ENCODE results near the gene GNAQ. TPM values are rescaled to one million over a fixed set of nuclear protein-coding genes. Genes with fewer than 3 reads are reported as not detected.

GNAQ gene
- polyA plus RNA-seq, 1 of the 3 experiments (the other 2 are of a cell fraction), result 20.9 TPM

DNA sequence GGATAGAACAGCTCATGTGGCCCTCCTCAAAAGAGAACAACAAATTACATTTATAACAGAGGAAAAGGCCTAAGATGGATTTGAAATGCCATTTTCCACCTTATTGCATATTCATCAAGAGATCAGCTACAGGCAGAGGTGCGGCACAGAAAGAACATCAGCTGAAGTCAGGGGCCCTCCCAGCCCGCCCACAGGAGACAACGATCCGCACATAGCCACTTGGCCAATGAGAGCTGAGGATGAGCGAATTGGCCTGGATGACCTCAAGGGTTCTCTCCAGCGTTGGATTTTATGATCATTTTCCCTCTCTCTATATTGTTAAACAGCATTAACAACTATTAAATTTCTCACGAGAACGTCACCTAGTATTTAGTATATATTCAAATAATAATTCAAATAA, 97.6 kb downstream of the GNAQ start:
- Histone ChIP-seq H3K27ac (ENCODE audit: low read depth in 2 of 2, low read length in 1 of 2) (no peak overlapping the region), H3K9me2 (no peaks in the 10 kb centered on the region), H3F3A (replicated peaks; ENCODE audit: insufficient read depth) (no peaks in the 10 kb centered on the region), H3K36me3 (replicated peaks in 1 of 2; ENCODE audit: control insufficient read depth in 1 of 2, insufficient read depth in 2 of 2, low read length in 1 of 2) (no peaks in the 10 kb centered on the region), H3K4me1 (ENCODE audit: control insufficient read depth in 1 of 2, insufficient read depth in 2 of 2, low read depth in 1 of 2, low read length in 1 of 2) (peaks cover 9 to 10% of the 10 kb centered on the region in 2 experiments; a peak in 3 of 4 replicates), H3K9ac (no peak overlapping the region), H3K27me3 (ENCODE audit: insufficient read depth) (no peaks in the 10 kb centered on the region), H2AFZ (ENCODE audit: low read depth) (no peak overlapping the region), H3K9me3 (no peaks in the 10 kb centered on the region), H3K79me2 (ENCODE audit: insufficient read depth) (peaks cover 80% of the 10 kb centered on the region), H4K20me1 (ENCODE audit: insufficient read depth) (peaks cover 26% of the 10 kb centered on the region), H3K4me2 (no peak overlapping the region), H3K4me3 (ENCODE audit: low read depth in 2 of 2, low read length in 1 of 2) (no peak overlapping the region)
- TF ChIP-seq RFX5 (IDR thresholded peaks at IDR 0.05; ENCODE audit: low read length) (no peak), EZH2phosphoT487 (IDR thresholded peaks at IDR 0.05; ENCODE audit: borderline replicate concordance, low read depth) (no peak), NRF1 (IDR thresholded peaks at IDR 0.05; ENCODE audit: low read depth, low read length) (no peak), MXI1 (IDR thresholded peaks at IDR 0.05; ENCODE audit: low read depth, low read length) (no peak), TEAD4 (IDR thresholded peaks at IDR 0.05; ENCODE audit: borderline replicate concordance, insufficient read depth) (no peak), JUND (IDR thresholded peaks at IDR 0.05) (no peak), TCF12 (IDR thresholded peaks at IDR 0.05) (no peak), FOXM1 (IDR thresholded peaks at IDR 0.05; ENCODE audit: low read depth) (no peak), TAF1 (IDR thresholded peaks at IDR 0.05; ENCODE audit: borderline replicate concordance, low read depth, low read length) (no peak), GATA2 (CRISPR knock-in tag; IDR thresholded peaks at IDR 0.05) (no peak), RAD21 (IDR thresholded peaks at IDR 0.05; ENCODE audit: low read length) (no peak), FOXJ3 (CRISPR knock-in tag; IDR thresholded peaks at IDR 0.05) (no peak), SMC3 (IDR thresholded peaks at IDR 0.05; ENCODE audit: low read depth, low read length) (no peak), RXRA (IDR thresholded peaks at IDR 0.05; ENCODE audit: borderline replicate concordance, low read depth) (no peak), SIN3A (IDR thresholded peaks at IDR 0.05; ENCODE audit: borderline replicate concordance, low read depth, low read length) (no peak), CHD2 (IDR thresholded peaks at IDR 0.05; ENCODE audit: low read length, partially characterized antibody) (no peak)
- TF ChIP-seq, protein P1, sequence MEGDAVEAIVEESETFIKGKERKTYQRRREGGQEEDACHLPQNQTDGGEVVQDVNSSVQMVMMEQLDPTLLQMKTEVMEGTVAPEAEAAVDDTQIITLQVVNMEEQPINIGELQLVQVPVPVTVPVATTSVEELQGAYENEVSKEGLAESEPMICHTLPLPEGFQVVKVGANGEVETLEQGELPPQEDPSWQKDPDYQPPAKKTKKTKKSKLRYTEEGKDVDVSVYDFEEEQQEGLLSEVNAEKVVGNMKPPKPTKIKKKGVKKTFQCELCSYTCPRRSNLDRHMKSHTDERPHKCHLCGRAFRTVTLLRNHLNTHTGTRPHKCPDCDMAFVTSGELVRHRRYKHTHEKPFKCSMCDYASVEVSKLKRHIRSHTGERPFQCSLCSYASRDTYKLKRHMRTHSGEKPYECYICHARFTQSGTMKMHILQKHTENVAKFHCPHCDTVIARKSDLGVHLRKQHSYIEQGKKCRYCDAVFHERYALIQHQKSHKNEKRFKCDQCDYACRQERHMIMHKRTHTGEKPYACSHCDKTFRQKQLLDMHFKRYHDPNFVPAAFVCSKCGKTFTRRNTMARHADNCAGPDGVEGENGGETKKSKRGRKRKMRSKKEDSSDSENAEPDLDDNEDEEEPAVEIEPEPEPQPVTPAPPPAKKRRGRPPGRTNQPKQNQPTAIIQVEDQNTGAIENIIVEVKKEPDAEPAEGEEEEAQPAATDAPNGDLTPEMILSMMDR (IDR thresholded peaks at IDR 0.05), result no peak
- TF ChIP-seq, protein P2, sequence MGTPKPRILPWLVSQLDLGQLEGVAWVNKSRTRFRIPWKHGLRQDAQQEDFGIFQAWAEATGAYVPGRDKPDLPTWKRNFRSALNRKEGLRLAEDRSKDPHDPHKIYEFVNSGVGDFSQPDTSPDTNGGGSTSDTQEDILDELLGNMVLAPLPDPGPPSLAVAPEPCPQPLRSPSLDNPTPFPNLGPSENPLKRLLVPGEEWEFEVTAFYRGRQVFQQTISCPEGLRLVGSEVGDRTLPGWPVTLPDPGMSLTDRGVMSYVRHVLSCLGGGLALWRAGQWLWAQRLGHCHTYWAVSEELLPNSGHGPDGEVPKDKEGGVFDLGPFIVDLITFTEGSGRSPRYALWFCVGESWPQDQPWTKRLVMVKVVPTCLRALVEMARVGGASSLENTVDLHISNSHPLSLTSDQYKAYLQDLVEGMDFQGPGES (IDR thresholded peaks at IDR 0.05; ENCODE audit: low read depth, low read length), result no peak
- TF ChIP-seq, protein P3, sequence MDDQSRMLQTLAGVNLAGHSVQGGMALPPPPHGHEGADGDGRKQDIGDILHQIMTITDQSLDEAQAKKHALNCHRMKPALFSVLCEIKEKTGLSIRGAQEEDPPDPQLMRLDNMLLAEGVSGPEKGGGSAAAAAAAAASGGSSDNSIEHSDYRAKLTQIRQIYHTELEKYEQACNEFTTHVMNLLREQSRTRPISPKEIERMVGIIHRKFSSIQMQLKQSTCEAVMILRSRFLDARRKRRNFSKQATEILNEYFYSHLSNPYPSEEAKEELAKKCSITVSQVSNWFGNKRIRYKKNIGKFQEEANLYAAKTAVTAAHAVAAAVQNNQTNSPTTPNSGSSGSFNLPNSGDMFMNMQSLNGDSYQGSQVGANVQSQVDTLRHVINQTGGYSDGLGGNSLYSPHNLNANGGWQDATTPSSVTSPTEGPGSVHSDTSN (IDR thresholded peaks at IDR 0.05), result no peak
- TF ChIP-seq, protein P4, sequence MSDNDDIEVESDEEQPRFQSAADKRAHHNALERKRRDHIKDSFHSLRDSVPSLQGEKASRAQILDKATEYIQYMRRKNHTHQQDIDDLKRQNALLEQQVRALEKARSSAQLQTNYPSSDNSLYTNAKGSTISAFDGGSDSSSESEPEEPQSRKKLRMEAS (IDR thresholded peaks at IDR 0.05; ENCODE audit: low read depth), result no peak
- no peak for DNase-seq
- WGBS (ENCODE audit: low lambda C conversion rate), result 92% methylated on average over 5 of the region's 8 CpGs
- ChIA-PET CTCF (no interaction called here), POLR2A (no interaction called here)

Data from SK-N-SH (cell line).